HG02759 (cell line): ENCODE measurements around the gene GPR135.

Source experiments
- ATAC-seq: cut with Tn5 transposase; IDR thresholded peaks from one replicate; pipeline ENCODE4 v1.9.1; 2021; ENCODE audit warnings: mild to moderate bottlenecking, moderate library complexity; ENCODE audit not compliant: unreplicated experiment

The GPR135 gene, protein sequence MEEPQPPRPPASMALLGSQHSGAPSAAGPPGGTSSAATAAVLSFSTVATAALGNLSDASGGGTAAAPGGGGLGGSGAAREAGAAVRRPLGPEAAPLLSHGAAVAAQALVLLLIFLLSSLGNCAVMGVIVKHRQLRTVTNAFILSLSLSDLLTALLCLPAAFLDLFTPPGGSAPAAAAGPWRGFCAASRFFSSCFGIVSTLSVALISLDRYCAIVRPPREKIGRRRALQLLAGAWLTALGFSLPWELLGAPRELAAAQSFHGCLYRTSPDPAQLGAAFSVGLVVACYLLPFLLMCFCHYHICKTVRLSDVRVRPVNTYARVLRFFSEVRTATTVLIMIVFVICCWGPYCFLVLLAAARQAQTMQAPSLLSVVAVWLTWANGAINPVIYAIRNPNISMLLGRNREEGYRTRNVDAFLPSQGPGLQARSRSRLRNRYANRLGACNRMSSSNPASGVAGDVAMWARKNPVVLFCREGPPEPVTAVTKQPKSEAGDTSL

DNA sequence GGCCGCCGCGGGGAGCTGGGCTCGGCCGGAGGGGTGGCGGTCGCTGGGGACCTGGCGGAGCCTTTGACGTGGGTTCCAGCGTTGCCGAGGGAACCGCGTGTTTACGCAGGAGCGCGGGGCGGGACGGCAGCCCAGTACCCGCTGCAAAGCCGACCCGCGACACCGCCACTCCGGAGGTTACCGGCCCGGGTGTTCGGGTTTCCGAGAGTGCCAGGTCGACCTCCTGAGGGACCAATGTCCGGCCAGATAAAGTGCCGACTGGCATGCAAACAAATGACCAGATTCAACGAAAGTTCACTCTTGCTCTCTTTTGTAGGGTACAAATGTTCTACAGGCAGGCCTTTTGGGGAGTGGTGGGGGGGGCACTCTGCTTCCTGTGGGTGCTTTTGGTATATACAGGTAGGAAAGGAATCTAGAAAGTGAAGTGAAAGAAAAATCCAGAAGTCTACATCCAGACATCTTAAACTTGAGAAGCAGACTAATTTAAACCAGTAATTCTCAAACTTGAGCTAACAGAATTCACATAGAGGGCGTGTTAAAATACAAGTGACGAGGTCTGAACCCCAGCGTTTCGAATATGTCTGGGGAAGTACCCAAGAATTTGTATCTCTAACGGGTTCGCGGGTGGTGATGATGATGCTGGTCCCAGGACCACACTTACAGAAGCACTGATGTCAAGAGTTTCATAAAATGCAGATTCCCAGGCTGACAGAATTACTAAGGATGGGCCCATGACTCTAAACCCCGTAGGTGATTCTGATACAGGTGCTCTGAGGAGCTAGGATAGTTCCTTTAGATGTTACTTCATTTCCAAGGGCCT, at the start of gene GPR135:
Gene GPR135 (minus strand): TSS at position 65 of the 820 bp plus-strand sequence. CDS start 154 bp downstream, outside the sequence.
- peak; percentile 36 for ATAC-seq

DNA sequence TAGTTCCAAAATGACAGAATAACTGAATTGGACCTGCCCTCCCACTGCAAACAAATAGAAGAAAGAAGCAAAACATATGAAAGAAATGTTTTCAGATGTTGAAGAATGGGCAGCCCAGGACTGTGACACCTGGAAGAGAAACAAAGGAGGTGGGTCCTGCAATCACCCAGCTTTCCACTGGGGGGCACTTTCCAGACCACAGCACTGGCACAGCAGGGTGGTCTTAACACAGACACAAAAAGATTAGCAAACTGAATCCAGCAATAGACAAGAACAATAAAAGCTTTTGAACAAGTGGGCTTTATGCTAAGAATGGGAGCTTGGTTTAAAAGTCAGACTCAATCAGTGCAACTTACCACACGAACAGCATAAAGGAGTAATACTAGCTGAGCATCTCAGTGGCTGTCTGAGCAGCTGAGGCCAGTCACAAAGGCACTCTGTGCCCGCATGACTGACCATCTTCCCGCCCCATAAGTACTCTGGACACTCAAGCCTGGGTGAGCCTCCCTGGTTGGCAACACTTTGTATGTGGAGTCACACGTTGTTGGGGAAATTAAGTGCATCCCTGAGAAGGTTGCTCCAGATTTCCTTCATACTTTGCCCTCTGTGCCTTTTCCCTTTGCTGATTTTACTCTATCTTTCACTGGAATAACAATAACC, 46.9 kb upstream of the GPR135 start:
- no peak for ATAC-seq

DNA sequence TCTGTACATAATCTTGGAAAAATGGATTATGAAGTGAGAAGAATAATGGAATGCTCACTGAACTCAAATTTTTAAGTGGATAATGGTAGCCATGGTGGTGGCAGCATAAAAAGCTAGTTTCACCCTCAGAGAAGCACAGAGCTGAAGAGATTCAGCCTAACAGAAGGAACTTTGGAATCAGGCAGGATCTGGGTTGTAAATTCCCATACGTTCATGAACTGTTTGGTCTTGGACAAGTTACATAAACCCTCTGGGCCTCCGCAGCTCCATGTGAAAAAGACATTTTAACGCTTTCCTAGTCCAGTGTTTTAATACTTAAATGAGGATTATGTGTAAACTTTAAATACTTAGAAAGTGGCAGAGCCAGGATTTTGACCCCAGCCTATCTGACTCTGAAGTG, 45.8 kb upstream of the GPR135 start:
- no peak for ATAC-seq

DNA sequence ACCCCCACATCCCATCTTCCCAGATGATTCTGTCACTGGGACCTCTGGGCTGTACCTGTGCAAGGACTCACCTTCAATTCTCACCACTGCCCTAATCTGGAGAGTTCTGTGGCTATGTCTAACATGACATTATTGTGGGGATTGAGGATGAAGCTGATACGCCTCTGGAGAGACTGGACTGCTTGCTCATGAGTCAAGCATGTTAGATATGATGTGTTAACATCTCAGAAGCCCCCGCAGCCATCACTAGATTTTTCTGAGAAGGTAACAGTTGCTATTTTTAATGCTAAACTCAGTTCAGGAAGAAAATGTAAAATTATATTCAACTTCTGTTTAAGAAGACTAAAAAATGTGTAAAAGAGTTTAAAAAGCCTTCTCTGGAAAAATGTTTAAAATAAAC, 44.8 kb upstream of the GPR135 start:
- ATAC-seq: no peak

DNA sequence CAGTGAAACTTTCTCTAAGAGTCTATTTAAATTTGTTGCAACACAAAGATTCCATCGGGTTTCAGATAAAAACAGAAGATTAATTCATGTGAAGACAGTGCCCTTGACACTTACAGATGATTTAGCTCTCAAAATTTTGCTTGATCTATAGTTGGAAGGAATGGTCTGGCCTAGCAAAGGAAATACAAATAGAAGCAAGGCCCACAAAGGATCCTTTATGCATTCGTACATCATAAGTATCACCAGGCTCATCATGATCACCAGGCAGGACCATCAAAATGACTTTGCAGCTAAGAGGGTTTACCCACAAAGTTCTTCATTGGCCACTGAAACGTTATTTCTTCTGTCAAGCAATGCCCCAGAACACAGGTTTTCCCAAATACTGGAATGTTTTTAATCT, 43.9 kb upstream of the GPR135 start:
- no peak for ATAC-seq

DNA sequence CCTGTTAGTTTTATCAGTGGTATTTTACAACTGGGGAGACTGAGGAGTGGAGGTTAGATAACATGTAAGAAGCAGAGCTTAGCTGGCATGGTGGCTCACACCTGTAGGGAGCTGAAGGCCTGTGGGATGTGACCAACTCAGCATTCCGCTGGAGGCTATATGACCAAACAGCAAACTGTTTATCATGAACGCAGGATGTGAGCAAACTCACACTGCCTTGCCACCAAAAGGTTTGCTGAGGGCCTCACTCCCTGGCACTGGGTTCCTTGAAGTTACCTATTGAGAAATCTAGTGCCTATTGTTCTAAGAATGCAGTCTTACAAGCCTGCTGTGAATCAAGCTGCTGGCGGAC, 42.5 kb upstream of the GPR135 start:
- ATAC-seq: no peak

DNA sequence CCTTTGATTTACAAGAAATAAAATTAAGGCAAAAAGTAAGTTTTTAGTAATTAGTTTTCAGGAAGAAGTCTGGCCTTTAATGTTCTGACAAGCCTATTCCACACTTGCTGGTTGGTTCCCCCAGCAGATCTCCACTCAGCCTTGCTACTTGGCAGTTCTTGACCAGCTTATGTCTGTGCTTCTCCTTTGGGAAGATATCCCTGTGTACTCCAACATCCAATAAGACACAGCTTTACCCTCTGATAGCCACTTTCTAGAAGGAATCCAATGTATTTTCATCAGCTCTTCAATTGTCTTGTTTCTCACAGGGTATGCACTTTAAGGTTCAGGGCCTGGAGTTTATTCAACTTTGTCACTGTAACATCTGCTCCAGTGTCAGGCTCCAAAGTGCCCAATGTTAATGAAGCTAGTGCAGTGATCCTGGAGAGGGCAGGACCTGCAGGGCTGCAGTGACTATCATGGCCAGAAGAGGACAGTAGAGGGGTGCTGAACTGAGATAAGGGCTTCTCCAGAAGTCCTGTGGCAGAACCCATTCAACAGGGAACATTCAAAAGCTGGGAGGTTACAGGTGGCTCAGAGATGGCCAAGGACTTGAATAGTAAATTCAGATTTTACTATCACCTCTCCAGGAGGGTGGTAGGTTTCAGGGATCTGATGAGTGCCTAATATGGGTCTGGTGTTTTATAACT, 42.0 kb upstream of the GPR135 start:
- peak; percentile 80 for ATAC-seq

DNA sequence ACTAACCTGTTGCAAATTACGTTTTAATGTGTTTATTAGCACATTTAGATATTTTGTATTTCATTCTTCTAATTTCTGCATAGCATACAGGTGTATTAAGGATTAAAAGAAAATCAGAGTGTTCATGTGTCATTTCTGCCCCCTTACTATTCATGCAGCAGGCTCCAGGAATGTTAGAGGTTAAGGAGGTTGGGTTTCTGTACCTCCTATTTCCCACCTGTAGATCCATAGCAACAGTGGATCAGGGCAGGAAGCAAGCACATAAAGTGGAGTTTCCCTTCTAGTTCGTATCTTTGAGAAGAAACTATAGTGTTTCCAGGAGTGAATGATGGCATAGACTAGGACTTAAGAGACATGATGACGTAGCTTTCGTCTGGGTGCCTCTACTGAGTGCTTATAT, 38.1 kb upstream of the GPR135 start:
- no peak for ATAC-seq

DNA sequence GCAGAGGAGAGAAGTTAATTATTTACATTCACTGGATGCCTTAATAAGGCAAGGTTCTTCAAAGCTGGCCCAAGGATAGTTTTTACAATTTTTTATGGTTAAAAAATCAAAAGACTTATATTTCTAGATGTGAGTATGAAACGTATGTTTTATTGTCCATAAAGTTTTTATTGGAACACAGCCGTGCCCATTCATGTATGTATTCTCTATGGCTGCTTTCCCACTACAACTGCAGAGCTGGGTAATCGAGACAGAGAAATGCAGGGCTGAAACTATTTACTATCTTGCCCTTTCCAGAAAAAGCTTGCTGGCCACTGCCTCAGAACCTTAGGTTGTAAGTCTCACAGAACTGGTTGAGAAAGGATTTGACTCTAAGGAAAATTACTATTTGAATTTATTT, 35.6 kb upstream of the GPR135 start:
- ATAC-seq: no peak

DNA sequence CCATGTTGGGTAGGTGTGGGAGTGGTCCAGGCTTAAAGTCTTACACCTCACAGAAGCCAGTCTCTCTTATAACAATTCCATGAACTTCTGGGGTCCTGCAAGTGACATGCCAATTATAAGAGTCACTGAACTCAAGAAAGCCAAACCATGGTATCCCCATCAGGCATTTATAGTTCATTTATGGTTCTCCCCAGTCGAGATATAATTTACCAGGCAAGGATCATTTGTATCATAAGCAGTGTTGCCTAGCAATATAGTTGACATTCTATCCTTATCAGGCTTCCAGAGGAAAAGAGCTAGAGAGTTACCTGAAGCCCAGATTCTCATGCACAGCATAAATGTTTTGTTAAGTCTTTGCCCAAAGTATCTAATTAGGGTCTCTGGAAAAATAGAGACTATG, 27.2 kb upstream of the GPR135 start:
- ATAC-seq: no peak

DNA sequence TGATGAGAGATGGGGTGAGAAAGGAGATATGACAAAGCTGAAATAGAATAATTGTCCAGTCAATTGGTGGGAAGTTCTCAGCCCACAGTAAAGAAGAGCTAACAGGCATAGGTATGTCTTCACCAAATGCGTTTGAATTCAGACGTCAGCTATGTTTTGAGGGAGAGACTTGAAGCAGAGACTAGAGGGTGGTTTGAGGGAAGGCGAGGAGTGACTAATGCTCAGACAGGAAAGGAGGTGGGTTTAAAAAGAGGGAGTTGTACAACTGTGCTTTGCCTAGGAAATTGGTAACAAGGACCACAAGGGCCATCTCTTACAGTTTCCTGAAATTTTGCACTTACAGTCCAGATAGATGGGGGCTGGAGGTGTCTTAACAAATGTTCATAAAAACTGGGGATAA, 25.6 kb upstream of the GPR135 start:
- no peak for ATAC-seq

DNA sequence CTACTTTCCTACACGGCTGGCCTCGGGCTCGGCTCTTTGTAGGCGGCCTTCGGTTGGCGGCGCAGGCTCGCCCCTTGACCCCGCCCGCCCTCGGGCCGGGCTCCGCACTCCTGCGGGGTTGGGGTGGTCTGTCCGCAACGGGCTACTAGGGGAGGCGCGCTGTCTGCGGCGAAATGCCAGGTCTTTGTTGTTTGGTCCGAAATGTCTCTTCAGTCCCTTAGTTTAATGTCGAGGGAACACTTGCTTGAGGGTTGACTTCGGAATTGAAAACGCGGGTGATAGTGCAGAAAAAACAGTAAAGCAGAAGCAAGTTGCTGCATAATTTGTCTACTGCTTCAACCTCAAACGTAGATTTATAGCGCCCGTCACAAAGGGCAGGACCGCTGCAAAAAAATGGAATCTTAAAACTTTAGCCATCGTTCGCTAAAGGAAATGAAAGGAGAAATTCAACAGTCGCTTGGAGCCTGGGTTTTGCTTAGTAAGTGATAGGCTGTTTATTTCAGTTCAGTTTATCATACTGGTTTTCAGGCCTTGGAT, 19.5 kb upstream of the GPR135 start:
- peak; percentile 51 for ATAC-seq

DNA sequence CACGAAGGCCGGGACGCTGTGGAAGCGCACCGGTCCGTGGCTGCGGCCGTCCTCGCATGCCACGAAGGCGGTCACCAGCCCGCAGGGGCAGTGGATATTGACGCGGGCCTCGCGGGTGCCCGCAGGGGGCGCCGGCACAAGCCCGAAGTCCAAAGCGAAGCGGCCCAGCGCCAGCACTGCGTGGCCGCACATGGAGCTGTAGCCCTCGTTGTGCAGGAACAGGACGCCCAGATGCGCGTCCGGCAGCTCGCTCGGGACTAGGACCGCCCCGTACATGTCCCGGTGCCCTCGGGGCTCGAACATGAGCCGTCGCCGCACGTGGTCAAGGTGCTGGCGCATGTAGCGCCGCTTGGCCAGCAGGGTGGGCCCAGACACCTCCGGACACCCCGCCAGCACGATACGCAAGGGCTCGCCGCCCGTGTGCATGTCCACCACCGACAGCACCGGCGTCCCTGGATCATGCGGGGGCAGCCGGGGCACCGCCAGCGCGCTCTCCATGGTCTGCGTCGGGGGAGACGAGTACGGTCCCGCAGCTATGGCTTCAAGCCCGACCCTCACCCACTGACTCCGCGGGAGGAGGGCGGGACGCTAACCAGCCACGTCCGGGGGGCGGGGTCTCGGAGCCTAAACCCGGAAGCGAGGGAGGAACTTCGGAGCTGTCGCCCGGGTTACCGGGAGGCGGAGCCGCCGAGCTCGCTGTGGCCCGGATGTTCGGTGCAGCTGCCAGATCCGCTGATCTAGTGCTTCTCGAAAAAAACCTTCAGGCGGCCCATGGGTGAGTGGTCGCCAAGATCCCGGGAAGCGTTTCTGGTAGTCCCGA, 18.8 kb upstream of the GPR135 start, which contains the start of the genes JKAMP and L3HYPDH:
Gene JKAMP (plus strand): TSS at position 699 of the 820 bp plus-strand sequence. CDS start 73 bp downstream, at position 772.
Gene L3HYPDH (minus strand): TSS at position 590 of the 820 bp plus-strand sequence. CDS start 92 bp downstream, at position 498.
- peak; percentile 91 for ATAC-seq

DNA sequence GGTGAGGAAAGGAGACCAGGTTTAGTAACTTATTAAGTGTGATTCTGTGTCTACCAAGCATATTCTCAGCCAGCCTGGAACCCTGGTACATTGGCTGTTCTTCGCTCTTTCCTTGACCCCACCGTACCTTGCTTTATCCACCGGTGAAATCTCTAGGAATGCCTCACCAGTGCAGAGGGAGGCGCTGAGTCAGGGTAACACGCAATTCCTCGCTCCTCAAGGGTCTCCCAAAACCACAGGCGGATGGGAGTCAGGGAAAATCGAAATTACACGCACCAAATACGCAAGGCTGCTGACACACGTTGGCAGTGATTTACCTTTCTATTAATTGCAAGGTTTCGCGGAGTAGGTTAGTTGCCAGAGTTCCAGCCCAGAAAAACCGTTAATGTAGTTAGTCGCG, 18.2 kb upstream of the GPR135 start:
- ATAC-seq: no peak

DNA sequence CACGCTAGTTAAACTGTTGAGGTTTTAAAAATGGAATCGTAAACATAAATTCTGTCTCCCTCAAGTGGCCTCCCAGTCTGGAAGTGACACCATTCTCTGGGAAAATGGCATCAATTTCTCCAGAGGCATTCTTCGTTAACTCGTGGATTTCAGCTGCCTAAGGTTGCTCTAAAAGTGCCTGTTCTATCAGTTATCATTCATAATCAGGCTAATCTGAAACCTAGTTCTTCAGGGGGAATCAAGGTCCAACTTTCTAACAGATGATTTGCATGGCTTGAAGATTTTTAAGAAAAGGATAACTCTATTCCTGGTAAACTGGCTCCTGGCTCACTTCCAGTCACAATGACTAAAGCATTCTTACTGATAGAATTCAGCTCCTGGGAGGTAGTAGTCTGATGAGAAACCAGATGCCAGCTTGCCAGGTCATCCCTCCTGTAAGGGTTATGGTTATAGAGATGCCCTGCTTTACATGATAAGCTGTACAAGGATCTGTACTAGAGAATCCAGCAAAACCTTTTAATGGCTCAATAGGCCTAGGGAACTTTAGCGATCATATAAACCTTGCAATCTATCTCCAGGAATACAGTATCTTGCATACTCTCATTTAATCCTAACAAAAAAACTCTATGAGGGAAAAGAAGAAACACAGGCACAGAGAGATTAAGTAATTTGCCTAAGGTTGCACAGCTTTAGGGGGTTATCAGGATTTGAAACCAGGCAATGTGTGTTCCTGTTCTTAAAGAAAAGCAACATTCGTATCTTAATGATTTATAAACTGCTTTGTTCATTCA, 17.6 kb upstream of the GPR135 start:
- no peak for ATAC-seq

DNA sequence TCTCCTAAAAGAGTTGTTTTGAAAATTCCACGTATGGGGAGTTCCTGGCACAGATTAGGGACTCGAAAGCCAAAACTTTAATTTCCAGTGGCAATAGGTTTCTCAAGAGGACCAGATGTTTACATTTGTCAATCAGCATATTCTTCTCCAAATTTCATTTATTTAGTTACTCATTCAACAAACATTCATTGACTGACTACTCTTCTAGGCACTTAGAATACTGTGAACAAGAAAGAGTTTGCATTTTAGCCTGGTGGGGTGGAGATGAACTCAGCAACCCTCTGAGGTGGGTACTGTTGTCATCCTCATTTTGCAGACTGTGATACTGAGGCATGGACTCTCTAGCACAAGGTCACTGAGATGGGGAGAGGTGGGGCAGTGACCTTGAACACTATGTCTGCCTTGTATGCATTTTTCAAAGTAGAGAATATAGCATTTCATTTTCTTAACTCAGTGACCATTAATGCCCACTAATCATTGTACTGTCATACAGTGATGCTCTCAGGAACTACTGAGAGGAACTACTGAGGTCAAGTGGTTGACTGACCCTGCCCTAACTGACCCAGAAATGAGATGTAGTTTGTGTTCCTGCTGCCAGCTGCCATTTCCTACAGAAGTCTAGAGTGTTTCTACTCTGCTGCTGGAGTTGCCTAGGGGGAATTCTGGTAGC, 16.8 kb upstream of the GPR135 start:
- ATAC-seq: no peak

DNA sequence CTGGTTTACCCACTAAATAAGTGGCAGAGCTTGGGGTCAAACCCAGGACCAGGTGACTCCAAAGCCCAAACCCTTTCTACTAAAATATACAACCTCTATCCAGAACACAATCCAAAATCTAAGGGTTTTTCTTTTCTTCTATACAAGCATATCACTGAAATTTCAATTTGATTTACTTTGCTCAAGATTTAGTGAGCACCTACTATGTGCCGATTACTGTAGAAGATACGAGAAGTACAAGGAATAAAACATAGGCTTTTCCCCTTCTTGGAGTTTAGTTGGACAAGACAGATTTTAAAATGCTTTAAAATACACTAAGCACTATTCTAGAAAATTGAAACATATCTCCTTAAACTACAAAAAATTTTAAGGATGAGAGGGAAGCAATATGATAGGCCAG, 16.2 kb upstream of the GPR135 start:
- ATAC-seq: no peak

DNA sequence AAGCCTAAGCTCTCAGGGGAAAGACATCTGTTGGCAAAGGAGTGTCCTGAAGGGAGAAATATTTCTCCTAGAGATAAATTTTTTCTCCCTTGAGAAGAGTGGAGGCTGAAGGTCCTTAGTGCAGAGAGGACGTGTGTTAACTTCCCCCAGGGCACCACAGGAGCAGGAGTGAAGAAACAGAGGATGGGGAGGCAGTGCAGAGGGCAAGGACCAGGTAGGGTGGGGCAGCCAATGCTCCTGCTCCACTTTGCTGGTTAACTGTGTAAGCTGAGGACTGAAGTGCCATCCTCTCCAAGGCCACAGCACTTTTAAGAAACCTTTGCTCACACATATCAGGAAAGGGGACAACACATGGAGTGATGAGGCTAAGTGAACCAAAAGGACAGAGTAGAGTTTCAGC, 15.0 kb upstream of the GPR135 start:
- no peak for ATAC-seq
